SK-N-SH treated with all-trans-retinoic acid at 6 μM for 48 hours (cell line): ENCODE results near the gene LUC7L.
A peak's percentile ranks its signal among the peaks of the same experiment; 100 is the strongest.

ENCODE experiments used
- ATAC-seq: fragments of 200-7000 bp; cut with Tn5 transposase; 3 replicates; pipeline ENCODE4 v1.9.1; 2020; ENCODE audit warnings: mild to moderate bottlenecking, moderate library complexity
- ARNTL ChIP-seq: fragments of 450-650 bp; formaldehyde crosslinking; IDR thresholded peaks from 2 replicates; pipeline ENCODE4 v1.5.0; 2020; ENCODE audit warnings: low read depth, mild to moderate bottlenecking, moderate library complexity, borderline replicate concordance
- BACH2 ChIP-seq: fragments of 250-450 bp; sonication (Bioruptor Pico); IDR thresholded peaks from 2 replicates; pipeline ENCODE4 v1.9.0; 2021; ENCODE audit warnings: mild to moderate bottlenecking, borderline replicate concordance
- CSDC2 ChIP-seq: fragments of 250-450 bp; sonication (Bioruptor Pico); IDR thresholded peaks from 2 replicates; pipeline ENCODE4 v1.5.0; 2020; ENCODE audit warnings: mild to moderate bottlenecking, moderate library complexity
- ESRRG ChIP-seq: fragments of 250-450 bp; sonication (Bioruptor Pico); IDR thresholded peaks from 2 replicates; pipeline ENCODE4 v1.6.1; 2021; ENCODE audit warnings: mild to moderate bottlenecking
- GLIS3 ChIP-seq: fragments of 250-450 bp; sonication (Bioruptor Pico); IDR thresholded peaks from 2 replicates; pipeline ENCODE4 v1.5.0; 2020; ENCODE audit warnings: mild to moderate bottlenecking, moderate library complexity
- ISL1 ChIP-seq: fragments of 250-450 bp; sonication (Bioruptor Pico); IDR thresholded peaks from 2 replicates; pipeline ENCODE4 v2.1.2; 2022; ENCODE audit warnings: mild to moderate bottlenecking, moderate library complexity
- OSR1 ChIP-seq: fragments of 250-450 bp; sonication (Bioruptor Pico); IDR thresholded peaks from 2 replicates; pipeline ENCODE4 v1.8.0; 2022; ENCODE audit warnings: moderate library complexity, mild to moderate bottlenecking, inconsistent platforms
- PPARA ChIP-seq: fragments of 250-450 bp; sonication (Bioruptor Pico); IDR thresholded peaks from 2 replicates; pipeline ENCODE4 v1.5.0; 2020; ENCODE audit warnings: mild to moderate bottlenecking, borderline replicate concordance
- RARB ChIP-seq: fragments of 250-450 bp; sonication (Bioruptor Pico); IDR thresholded peaks from 2 replicates; pipeline ENCODE4 v1.8.0; 2021; ENCODE audit warnings: mild to moderate bottlenecking, moderate library complexity
- ZC3H10 ChIP-seq: fragments of 250-450 bp; sonication (Bioruptor Pico); IDR thresholded peaks from 2 replicates; pipeline ENCODE4 v1.5.1; 2021; ENCODE audit warnings: mild to moderate bottlenecking, moderate library complexity
- ZFP3 ChIP-seq: fragments of 250-450 bp; sonication (Bioruptor Pico); IDR thresholded peaks from 2 replicates; pipeline ENCODE4 v1.5.0; 2020; ENCODE audit warnings: mild to moderate bottlenecking, moderate library complexity
- ZFP30 ChIP-seq: fragments of 450-650 bp; formaldehyde crosslinking; IDR thresholded peaks from 2 replicates; pipeline ENCODE4 v1.5.0; 2022; ENCODE audit warnings: mild to moderate bottlenecking, moderate library complexity
- ZNF565 ChIP-seq: fragments of 450-650 bp; formaldehyde crosslinking; conservative IDR thresholded peaks from 2 replicates; pipeline ENCODE4 v1.5.0; 2020; ENCODE audit warnings: low read depth, mild to moderate bottlenecking, moderate library complexity
- ZNF70 ChIP-seq: fragments of 450-650 bp; formaldehyde crosslinking; IDR thresholded peaks from 2 replicates; pipeline ENCODE4 v1.5.0; 2020; ENCODE audit warnings: mild to moderate bottlenecking, moderate library complexity
- ZNF8 ChIP-seq: fragments of 450-650 bp; formaldehyde crosslinking; IDR thresholded peaks from 2 replicates; pipeline ENCODE4 v1.5.0; 2020; ENCODE audit warnings: mild to moderate bottlenecking, moderate library complexity
- TF ChIP-seq, protein P1 (sequence below): fragments of 250-450 bp; sonication (Bioruptor Pico); IDR thresholded peaks from 2 replicates; pipeline ENCODE4 v1.5.1; 2021; ENCODE audit warnings: mild to moderate bottlenecking, moderate library complexity
- TF ChIP-seq, protein P2 (sequence below): fragments of 250-450 bp; sonication (Bioruptor Pico); IDR thresholded peaks from 2 replicates; pipeline ENCODE4 v1.8.0; 2021; ENCODE audit warnings: low read depth, mild to moderate bottlenecking, moderate library complexity, borderline replicate concordance
- TF ChIP-seq, protein P3 (sequence below): fragments of 250-450 bp; sonication (Bioruptor Pico); IDR thresholded peaks from 2 replicates; pipeline ENCODE4 v1.5.1; 2020; ENCODE audit warnings: low read depth, mild to moderate bottlenecking, moderate library complexity
- TF ChIP-seq, protein P4 (sequence below): fragments of 250-450 bp; sonication (Bioruptor Pico); IDR thresholded peaks from 2 replicates; pipeline ENCODE4 v1.8.0; 2020; ENCODE audit warnings: mild to moderate bottlenecking, moderate library complexity, borderline replicate concordance

The LUC7L gene

DNA sequence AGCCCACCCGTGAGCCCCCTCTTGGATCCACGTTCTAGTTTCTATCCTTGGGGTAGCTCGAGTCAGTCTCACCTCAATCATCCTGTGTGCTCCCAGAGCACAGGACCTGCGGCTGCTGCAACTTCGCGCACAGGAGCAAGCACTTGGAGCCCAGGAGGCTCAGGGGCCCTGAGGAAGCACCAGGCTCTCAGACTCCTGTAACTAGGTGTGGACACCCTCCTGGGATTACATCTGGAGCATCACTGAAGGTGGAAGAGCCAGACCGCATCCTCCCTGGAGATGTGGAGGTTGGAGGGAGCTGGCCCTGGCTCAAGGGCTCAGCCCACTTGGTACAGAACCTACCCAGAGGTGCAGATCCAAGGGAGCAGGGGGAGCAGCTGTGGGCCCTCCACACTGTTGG is 46.2 kb downstream of the LUC7L start:
- no peak for ATAC-seq
- TF ChIP-seq OSR1 (CRISPR knock-in tag) (no peak), RARB (CRISPR knock-in tag) (no peak)
- TF ChIP-seq, protein P1, sequence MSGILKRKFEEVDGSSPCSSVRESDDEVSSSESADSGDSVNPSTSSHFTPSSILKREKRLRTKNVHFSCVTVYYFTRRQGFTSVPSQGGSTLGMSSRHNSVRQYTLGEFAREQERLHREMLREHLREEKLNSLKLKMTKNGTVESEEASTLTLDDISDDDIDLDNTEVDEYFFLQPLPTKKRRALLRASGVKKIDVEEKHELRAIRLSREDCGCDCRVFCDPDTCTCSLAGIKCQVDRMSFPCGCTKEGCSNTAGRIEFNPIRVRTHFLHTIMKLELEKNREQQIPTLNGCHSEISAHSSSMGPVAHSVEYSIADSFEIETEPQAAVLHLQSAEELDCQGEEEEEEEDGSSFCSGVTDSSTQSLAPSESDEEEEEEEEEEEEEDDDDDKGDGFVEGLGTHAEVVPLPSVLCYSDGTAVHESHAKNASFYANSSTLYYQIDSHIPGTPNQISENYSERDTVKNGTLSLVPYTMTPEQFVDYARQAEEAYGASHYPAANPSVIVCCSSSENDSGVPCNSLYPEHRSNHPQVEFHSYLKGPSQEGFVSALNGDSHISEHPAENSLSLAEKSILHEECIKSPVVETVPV (CRISPR knock-in tag) = no peak
- TF ChIP-seq, protein P2, sequence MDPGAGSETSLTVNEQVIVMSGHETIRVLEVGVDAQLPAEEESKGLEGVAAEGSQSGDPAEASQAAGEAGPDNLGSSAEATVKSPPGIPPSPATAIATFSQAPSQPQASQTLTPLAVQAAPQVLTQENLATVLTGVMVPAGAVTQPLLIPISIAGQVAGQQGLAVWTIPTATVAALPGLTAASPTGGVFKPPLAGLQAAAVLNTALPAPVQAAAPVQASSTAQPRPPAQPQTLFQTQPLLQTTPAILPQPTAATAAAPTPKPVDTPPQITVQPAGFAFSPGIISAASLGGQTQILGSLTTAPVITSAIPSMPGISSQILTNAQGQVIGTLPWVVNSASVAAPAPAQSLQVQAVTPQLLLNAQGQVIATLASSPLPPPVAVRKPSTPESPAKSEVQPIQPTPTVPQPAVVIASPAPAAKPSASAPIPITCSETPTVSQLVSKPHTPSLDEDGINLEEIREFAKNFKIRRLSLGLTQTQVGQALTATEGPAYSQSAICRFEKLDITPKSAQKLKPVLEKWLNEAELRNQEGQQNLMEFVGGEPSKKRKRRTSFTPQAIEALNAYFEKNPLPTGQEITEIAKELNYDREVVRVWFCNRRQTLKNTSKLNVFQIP = no peak
- TF ChIP-seq, all 23 proteins: peak for 0

DNA sequence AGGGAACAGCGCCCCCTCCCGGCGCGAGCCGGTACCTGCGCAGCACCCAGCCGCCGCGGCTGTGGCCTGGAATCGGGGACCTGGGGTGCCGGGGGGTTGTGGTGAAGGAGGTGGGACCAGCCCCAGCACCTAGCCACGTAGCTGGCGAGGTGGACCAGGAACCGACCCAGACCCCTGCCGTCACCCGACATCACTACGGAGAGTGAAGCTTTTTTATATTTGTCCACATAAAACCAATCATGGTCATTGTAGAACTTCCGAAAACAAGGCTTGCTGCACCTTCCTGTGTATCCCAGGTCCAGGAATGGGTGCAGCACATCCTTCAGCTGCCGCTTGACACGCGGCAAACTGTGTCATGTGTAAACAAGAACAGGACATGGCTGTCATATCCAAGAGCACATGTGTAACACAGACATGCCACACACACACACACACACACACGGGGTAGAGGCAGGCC is 47.7 kb downstream of the LUC7L start:
- TF ChIP-seq GLIS3 (CRISPR knock-in tag) = peak; percentile 68; the same call in 1 of the 2 replicates
- TF ChIP-seq ZNF8 (CRISPR knock-in tag) = no peak
- no peak for TF ChIP-seq ISL1 (CRISPR knock-in tag)
- TF ChIP-seq, all 23 proteins: peak for 1
- peak; percentile 2; the same call in 1 of the 3 replicates for ATAC-seq

DNA sequence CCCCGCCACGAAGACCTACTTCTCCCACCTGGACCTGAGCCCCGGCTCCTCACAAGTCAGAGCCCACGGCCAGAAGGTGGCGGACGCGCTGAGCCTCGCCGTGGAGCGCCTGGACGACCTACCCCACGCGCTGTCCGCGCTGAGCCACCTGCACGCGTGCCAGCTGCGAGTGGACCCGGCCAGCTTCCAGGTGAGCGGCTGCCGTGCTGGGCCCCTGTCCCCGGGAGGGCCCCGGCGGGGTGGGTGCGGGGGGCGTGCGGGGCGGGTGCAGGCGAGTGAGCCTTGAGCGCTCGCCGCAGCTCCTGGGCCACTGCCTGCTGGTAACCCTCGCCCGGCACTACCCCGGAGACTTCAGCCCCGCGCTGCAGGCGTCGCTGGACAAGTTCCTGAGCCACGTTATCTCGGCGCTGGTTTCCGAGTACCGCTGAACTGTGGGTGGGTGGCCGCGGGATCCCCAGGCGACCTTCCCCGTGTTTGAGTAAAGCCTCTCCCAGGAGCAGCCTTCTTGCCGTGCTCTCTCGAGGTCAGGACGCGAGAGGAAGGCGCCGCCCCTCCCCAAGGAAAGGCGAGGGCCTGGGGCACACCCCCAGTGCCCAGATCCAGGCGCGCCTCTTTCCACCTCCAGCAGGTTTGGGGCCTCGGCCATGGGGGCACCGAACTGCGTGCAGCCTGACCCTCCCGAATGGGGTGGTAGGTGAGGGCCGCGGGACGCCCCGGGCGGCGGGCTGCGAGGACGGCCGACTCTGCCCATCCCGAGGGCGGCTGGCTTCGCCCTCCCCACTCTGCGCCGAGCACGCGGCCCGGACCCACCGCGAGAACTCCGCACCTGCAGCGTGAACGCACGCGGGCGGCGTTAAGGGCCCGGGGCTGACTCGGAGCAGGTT is 48.3 kb downstream of the LUC7L start:
- peak; percentile 83 for ATAC-seq
- TF ChIP-seq CSDC2 (CRISPR knock-in tag) (0 out of 2 replicates have a peak, but pooled peaks have one; percentile 9), ZNF8 (CRISPR knock-in tag) (no peak)
- TF ChIP-seq, protein P3, sequence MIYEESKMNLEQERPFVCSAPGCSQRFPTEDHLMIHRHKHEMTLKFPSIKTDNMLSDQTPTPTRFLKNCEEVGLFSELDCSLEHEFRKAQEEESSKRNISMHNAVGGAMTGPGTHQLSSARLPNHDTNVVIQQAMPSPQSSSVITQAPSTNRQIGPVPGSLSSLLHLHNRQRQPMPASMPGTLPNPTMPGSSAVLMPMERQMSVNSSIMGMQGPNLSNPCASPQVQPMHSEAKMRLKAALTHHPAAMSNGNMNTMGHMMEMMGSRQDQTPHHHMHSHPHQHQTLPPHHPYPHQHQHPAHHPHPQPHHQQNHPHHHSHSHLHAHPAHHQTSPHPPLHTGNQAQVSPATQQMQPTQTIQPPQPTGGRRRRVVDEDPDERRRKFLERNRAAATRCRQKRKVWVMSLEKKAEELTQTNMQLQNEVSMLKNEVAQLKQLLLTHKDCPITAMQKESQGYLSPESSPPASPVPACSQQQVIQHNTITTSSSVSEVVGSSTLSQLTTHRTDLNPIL (CRISPR knock-in tag) = no peak

DNA sequence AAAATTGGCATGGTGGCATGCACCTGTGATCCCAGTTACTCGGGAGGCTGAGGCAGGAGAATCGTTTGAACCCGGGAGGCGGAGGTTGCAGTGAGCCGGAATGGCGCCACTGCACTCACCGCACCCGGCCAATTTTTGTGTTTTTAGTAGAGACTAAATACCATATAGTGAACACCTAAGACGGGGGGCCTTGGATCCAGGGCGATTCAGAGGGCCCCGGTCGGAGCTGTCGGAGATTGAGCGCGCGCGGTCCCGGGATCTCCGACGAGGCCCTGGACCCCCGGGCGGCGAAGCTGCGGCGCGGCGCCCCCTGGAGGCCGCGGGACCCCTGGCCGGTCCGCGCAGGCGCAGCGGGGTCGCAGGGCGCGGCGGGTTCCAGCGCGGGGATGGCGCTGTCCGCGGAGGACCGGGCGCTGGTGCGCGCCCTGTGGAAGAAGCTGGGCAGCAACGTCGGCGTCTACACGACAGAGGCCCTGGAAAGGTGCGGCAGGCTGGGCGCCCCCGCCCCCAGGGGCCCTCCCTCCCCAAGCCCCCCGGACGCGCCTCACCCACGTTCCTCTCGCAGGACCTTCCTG is 49.1 kb downstream of the LUC7L start, which contains the start of gene HBQ1:
TSS of gene HBQ1 (plus strand) at position 359 of the 575 bp plus-strand sequence. CDS start at position 387, 28 bp downstream.
- ATAC-seq = peak; percentile 64
- no peak for TF ChIP-seq ESRRG (CRISPR knock-in tag)
- no peak for TF ChIP-seq ZNF70

DNA sequence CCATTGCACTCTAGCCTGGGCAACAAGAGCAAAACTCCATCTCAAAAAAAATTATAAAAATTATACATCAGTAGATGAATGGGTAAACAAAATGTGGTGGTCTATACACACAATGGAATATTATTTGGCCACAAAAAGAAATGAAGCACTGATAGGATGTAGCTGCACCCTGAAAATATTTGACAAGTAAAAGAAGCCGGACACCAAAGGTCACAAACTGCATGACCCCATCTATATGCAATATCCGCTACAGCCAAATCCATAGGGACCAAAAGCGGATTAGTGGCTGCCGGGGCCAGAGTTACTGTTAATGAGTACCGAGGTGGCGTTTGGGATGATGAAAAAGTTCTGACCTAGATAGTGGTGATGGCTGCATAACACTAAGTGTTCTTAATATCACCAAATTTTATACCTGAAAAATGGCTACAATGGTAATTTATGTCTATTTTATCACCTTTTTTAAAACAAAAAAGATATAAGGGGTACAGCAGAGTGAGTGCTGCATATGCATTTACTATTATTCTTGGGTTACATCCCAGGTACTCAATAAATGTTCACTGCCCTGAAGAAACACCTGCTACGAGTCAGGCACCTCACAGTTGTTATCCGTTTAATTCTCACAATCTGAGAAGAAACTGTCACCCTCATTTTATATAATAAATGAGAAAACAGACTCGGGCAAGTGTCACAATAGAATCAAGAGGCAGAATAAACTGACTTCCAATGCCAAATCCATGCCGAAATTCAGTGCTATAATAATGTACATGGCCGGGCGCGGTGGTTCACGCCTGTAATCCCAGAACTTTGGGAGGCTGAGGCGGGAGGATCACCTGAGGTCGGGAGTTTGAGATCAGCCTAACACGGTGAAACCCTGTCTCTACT is 49.8 kb downstream of the LUC7L start:
- no peak for ATAC-seq
- TF ChIP-seq BACH2 (no peak), ZC3H10 (CRISPR knock-in tag) (no peak), ZNF8 (CRISPR knock-in tag) (no peak), ISL1 (CRISPR knock-in tag) (no peak)

DNA sequence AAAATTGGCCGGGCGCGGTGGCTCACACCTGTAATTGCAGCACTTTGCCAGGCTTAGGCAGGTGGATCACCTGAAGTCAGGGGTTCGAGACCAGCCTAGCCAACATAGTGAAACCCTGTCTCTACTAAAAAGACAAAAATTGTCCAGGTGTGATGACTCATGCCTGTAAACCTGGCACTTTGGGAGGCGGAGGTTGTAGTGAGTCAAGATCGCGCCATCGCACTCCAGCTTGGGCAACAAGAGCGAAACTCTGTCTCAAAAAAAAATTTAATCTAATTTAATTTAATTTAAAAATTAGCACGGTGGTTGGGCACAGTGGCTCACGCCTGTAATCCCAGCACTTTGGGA is 50.6 kb downstream of the LUC7L start:
- no peak for ATAC-seq

More for the DNA sequence above, 50.6 kb downstream of the LUC7L start:
- TF ChIP-seq GLIS3 (CRISPR knock-in tag) (no peak), ZFP30 (CRISPR knock-in tag) (no peak), PPARA (CRISPR knock-in tag) (no peak), ZNF565 (CRISPR knock-in tag) (no peak), ARNTL (no peak), ZFP3 (CRISPR knock-in tag) (no peak)
- TF ChIP-seq, protein P2 = no peak
- TF ChIP-seq, protein P4, sequence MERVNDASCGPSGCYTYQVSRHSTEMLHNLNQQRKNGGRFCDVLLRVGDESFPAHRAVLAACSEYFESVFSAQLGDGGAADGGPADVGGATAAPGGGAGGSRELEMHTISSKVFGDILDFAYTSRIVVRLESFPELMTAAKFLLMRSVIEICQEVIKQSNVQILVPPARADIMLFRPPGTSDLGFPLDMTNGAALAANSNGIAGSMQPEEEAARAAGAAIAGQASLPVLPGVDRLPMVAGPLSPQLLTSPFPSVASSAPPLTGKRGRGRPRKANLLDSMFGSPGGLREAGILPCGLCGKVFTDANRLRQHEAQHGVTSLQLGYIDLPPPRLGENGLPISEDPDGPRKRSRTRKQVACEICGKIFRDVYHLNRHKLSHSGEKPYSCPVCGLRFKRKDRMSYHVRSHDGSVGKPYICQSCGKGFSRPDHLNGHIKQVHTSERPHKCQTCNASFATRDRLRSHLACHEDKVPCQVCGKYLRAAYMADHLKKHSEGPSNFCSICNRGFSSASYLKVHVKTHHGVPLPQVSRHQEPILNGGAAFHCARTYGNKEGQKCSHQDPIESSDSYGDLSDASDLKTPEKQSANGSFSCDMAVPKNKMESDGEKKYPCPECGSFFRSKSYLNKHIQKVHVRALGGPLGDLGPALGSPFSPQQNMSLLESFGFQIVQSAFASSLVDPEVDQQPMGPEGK = no peak
